Esophagus squamous epithelium (tissue), 5 donors: ENCODE results near the gene FAM107A. TPM values are rescaled to one million over a fixed set of nuclear protein-coding genes. Genes with fewer than 3 reads are reported as not detected.

Source experiments
- DNase-seq: peaks from one replicate; lab custom pipeline; 2025; lab: John Stamatoyannopoulos, UW
- H3K27ac ChIP-seq, 4 donors: fragments of 200-600 bp; sonication (generic); one replicate each; pipeline ENCODE4 v1.5.1; 2016 to 2019; ENCODE audit warnings: mild to moderate bottlenecking in 1 of 4
- H3K27me3 ChIP-seq, 4 donors: fragments of 200-600 bp; sonication (generic); 1 replicate in 3 of 4; 2 replicates in 1 of 4; pipeline versions ENCODE4 v1.5.1 to v1.6.0; 2017 to 2021; ENCODE audit warnings: antibody characterized with exemption in 1 of 4
- H3K36me3 ChIP-seq, 3 donors: fragments of 200-600 bp; sonication (generic); one replicate each; pipeline ENCODE4 v1.5.1; 2016 to 2019
- H3K4me1 ChIP-seq, 3 donors: fragments of 200-600 bp; sonication (generic); one replicate each; pipeline ENCODE4 v1.5.1; 2017 to 2019
- H3K4me3 ChIP-seq, 4 donors: fragments of 200-600 bp; sonication (generic); 1 replicate in 3 of 4; 2 replicates in 1 of 4; pipeline ENCODE4 v1.5.1; 2016 to 2019; ENCODE audit warnings: mild to moderate bottlenecking in 2 of 4, moderate library complexity in 1 of 4
- H3K9me3 ChIP-seq, 3 donors: fragments of 200-600 bp; sonication (generic); one replicate each; pipeline ENCODE4 v1.5.1; 2016 to 2019
- CTCF ChIP-seq, 6 experiments: fragments of 450-650 bp in 4 of 6; fragments of 200-600 bp in 2 of 6; sonication (generic) in 2 of 6; IDR thresholded peaks; one replicate each; pipeline ENCODE4 v1.5.1; 2016 to 2019; ENCODE audit warnings: antibody characterized with exemption in 6 of 6, mild to moderate bottlenecking in 4 of 6, moderate library complexity in 4 of 6
- POLR2A ChIP-seq, 4 donors: fragments of 450-650 bp; IDR thresholded peaks; one replicate each; pipeline ENCODE4 v1.6.1; 2017; ENCODE audit warnings: antibody characterized with exemption in 4 of 4, mild to moderate bottlenecking in 4 of 4, moderate library complexity in 3 of 4
- WGBS, 2 donors: methylation state at CpG; one replicate each; pipeline ENCODE4 v1.1.5; 2018; 5-methylcytosine and 5-hydroxymethylcytosine counted together
- intact Hi-C: fragments of 100-400 bp; cut with DNase I; formaldehyde crosslinking; loops from one replicate; pipeline ENCODE4 v1.15.0; 2022
- total RNA-seq, 4 donors: library from RNA; depleted of rRNA; stranded (reverse); fragments of >200 nt; gene quantifications; one replicate each; pipeline ENCODE4 v1.1.0, GENCODE V29; 2016
- donor health status: DM: yes; HTN: yes; CAD: no.

FAM107A gene
- total RNA-seq, result 10 to 100 TPM in 2 of 4 donors, 1 to 10 TPM in 2; 3.9 to 78.6 (median 10.8) TPM

DNA sequence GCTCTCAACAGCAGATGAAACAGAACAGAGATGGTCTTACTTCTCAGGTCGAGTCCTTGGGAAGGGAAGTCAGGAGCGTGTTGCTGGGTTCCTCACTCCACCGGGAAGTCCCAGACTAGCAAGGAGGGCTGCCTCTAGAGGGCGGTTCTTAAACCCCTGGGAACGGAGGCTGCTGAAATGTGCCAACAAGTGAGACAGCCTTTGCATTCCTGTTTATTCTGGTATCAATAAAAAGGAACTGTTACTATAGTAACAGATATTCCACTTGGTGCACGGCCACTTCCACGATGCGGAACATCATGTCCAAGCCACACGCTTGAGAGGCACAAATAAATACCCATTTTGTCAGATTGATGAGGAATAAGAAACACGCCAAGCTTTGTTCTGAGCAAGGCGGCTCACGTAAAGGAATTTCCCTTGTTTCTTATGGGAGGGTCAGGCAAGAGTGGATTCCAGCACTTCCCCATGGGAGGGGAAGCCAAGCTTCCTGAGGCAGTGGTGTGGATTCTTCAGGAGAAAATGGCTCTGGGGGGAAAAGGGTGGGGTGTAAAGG, at the start of gene FAM107A:
Gene FAM107A (minus strand): TSS at position 123 of the 553 bp plus-strand sequence. CDS start 7,531 bp downstream, outside the sequence.
- TF ChIP-seq CTCF (IDR thresholded peaks at IDR 0.05) (peak in 3 of 6 experiments; percentile 26 to 34 (median 30)), POLR2A (IDR thresholded peaks at IDR 0.05) (peak in 2 of 4 donors; percentile 11 to 44)
- DNase-seq, result no peak
- Histone ChIP-seq H3K4me3 (peak within 1 kb of the TSS; percentile 24 to 62 (median 47)), H3K27ac (peak within 1 kb of the TSS; percentile 73 to 92 (median 82)), H3K27me3 (peaks cover 0 to 5% (median 0%) of the 10 kb centered on the region in 4 donors), H3K4me1 (peaks cover 9 to 79% (median 30%) of the 10 kb centered on the region in 3 donors), H3K9me3 (no peaks in the 10 kb centered on the region), H3K36me3 (no peaks in the 10 kb centered on the region)
- intact Hi-C loops, result no loop called here
- WGBS, 2 donors, result 8 to 28% methylated on average over 8 to 12 of the region's 12 CpGs

DNA sequence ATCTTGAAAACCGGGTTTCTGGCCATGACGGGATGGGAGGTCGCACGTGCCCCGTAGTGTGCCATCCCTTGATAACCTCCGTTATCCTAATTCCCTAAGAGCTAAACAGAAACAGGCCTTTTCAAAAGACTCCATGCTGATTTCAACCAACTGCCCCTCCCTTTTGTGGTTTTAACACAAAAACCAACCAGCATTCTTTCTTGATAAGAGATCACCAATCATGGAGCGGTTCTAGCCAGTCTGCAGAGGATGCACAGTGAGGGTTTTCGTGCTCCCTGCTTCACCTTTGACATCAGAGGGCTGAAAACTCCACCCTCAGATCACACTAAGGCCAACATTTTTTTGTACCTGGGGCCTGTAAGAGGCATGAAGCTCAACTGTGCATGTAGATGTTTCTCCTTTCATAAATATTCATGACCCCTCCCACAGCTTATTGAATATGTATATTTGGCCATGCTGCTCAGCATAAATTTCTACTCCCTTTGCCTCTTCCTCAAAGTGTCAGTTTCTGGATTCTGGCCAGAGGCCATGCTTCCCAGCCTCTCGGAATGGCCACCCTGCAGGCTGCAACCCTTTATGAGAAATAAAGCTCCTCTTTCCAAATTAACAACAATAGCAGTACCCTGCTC, 48.1 kb upstream of the FAM107A start:
- TF ChIP-seq CTCF (IDR thresholded peaks at IDR 0.05) (no peak), POLR2A (IDR thresholded peaks at IDR 0.05) (no peak)
- intact Hi-C loops, result no loop called here
- WGBS, 2 donors, result 89 to 90% methylated on average over 9 of the region's 9 CpGs
- peaks cover 6 to 50% (median 27%) of the 10 kb centered on the region in 3 donors for H3K4me1 ChIP-seq
- DNase-seq, result no peak
- H3K27me3 ChIP-seq, result no peaks in the 10 kb centered on the region
- H3K9me3 ChIP-seq, result no peaks in the 10 kb centered on the region
- no peaks in the 10 kb centered on the region for H3K36me3 ChIP-seq
- H3K4me3 ChIP-seq, result no peak overlapping the region
- H3K27ac ChIP-seq, result no peak overlapping the region

DNA sequence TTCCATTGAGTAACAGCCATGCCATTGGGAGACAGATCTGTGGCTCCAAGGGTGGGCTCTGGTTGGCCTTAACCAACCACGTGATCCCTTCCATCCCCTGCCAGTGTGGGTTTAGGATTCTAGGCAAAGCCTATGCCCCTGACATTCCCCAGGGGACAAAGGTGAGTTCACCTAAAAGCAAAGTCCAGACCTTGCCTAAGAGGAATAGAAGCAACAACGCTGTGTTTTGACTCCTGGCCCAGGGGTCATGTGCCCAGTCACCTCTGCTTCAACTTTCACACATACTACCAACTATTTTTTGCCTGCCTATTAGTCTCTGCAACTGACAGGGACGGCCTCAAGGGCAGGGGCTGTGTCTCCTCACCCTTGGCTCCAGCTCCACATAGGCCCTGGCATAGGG, 47.4 kb upstream of the FAM107A start:
- intact Hi-C loops, result no loop called here
- peaks cover 6 to 49% (median 22%) of the 10 kb centered on the region in 3 donors for H3K4me1 ChIP-seq
- WGBS, 2 donors, result 60 to 65% methylated on average over 3 of the region's 3 CpGs
- no peaks in the 10 kb centered on the region for H3K9me3 ChIP-seq
- no peaks in the 10 kb centered on the region for H3K27me3 ChIP-seq
- no peak overlapping the region for H3K4me3 ChIP-seq
- no peak overlapping the region for H3K27ac ChIP-seq
- TF ChIP-seq POLR2A (IDR thresholded peaks at IDR 0.05) (no peak), CTCF (IDR thresholded peaks at IDR 0.05) (no peak)
- no peak for DNase-seq
- no peaks in the 10 kb centered on the region for H3K36me3 ChIP-seq

DNA sequence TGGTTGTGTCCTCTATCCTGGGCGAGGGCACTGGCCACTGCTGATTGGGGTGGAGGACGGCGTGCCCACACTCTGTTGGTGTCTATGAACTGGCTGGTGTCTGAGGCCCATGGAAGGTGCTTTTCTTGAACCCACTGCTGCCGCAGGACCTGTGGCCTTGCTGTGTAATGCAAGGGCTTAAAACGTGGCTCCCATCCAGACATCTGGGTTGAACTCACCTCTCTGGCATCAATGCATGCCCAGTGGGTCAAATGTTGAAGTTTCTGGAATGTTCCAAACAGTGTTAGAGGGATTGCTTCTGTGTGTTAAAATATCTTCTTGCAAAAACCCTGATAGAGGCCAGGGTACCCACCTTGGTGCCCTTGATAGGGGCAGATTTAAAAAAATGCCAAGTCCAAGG, 46.8 kb upstream of the FAM107A start:
- Histone ChIP-seq H3K4me1 (peaks cover 6 to 49% (median 17%) of the 10 kb centered on the region in 3 donors), H3K27ac (no peak overlapping the region), H3K4me3 (no peak overlapping the region), H3K9me3 (no peaks in the 10 kb centered on the region), H3K27me3 (no peaks in the 10 kb centered on the region), H3K36me3 (no peaks in the 10 kb centered on the region)
- intact Hi-C loops, result no loop called here
- 38 to 81% methylated on average over 2 to 3 of the region's 5 CpGs for WGBS, 2 donors
- TF ChIP-seq CTCF (IDR thresholded peaks at IDR 0.05) (no peak), POLR2A (IDR thresholded peaks at IDR 0.05) (no peak)
- no peak for DNase-seq

DNA sequence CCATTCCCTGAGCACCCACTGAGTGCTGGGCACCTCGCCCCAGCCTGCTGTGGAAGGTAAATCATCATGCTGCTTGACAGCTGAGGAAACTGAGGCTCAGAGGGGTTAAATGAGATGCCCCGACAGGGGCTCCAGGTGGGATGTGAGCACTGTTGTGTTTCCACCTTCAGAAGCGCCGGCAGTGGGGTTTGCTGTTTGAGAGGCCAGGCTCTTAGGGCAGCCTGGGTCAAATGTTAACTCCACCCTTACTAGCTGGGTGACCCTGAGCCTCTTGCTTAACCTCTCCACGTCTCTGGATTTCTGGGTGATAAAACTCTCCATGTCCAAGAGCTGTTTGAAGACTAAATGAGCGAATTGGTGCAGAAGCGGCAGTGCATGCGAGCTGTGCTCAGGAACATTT, 46.3 kb upstream of the FAM107A start:
- no peak overlapping the region for H3K27ac ChIP-seq
- no peaks in the 10 kb centered on the region for H3K36me3 ChIP-seq
- DNase-seq, result no peak
- H3K27me3 ChIP-seq, result no peaks in the 10 kb centered on the region
- H3K9me3 ChIP-seq, result no peaks in the 10 kb centered on the region
- no peak for TF ChIP-seq POLR2A (IDR thresholded peaks at IDR 0.05)
- no peak for TF ChIP-seq CTCF (IDR thresholded peaks at IDR 0.05)
- H3K4me1 ChIP-seq, result peaks cover 6 to 50% (median 16%) of the 10 kb centered on the region in 3 donors
- H3K4me3 ChIP-seq, result no peak overlapping the region
- intact Hi-C loops, result no loop called here
- 75 to 85% methylated on average over 3 of the region's 8 CpGs for WGBS, 2 donors
